Dermis microvascular lymphatic vessel endothelial cell (primary cell): ENCODE measurements around the gene APRT. TPM values are rescaled to one million over a fixed set of nuclear protein-coding genes. Genes with fewer than 3 reads are reported as not detected.
A peak's percentile ranks its signal among the peaks of the same experiment; 100 is the strongest.

Experiments used
- DNase-seq, 2 donors: peaks; one replicate each; pipeline versions ENCODE4 v3.0.0 to v3.0.0-alpha.2; 2010; ENCODE audit warnings: low read depth in 2 of 2
- total RNA-seq: library from RNA; depleted of rRNA; stranded (reverse); fragments of >200 nt; gene quantifications from 2 replicates; pipeline ENCODE4 v1.2.1, GENCODE V29; 2014

The APRT gene
- total RNA-seq, 1 donor from 2014 or later: 128 TPM

DNA sequence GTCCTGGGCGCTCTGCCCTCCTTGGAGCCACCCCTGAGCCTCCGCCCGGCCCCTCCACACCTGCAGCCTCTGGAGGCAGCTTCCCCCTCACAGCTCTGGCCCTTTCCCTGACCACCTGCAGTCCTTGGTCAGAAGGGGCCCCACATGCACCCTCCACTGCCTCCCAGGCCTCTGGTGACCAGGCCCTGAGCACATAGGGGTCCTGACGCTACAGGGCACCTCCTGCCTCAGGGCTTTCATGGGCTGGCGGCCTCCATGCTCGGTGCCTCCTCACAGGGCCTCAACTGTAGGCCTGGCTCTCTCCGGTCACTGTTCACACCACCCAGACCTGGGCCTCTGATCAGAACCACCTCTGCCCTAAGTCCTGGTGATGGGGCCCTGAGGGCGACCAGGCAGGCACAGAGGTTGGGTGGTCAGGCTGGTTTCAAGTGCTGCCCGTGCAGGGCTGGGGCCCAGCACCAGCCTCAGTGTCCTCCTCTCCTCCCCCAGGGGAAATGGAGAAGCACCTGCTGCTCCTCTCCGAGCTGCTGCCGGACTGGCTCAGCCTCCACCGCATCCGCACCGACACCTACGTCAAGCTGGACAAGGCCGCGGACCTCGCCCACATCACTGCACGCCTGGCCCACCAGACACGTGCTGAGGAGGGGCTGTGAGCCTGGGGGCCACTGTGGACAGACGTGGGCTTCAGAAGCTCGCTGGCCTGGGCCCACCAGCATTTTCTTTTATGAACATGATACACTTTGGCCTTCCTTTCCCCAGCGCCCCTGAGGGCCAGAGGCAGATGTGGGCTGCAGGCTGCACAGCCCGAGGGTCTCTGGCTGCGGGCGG, 3.9 kb downstream of the APRT start:
- no peak for DNase-seq

DNA sequence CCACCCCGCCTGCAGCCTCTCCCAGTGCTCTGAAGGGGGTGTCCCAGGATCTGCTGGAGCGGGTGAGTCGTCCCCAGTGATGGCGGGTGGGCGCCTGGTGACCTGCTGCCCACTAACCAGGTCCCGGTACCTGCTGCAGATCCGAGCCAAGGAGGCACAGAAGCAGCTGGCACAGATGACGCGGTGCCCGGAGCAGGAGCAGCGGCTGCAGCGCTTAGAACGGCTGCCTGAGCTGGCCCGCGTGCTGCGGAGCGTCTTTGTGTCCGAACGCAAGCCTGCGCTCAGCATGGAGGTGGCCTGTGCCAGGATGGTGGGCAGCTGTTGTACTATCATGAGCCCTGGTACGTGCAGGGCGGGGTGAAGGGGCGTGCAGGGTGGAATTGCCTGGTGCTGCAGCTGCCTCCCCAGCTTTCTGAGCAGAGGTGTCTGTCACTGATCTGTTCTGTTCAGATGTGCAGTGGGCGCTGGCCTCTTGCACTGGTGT, 4.5 kb downstream of the APRT start:
- DNase-seq: no peak

DNA sequence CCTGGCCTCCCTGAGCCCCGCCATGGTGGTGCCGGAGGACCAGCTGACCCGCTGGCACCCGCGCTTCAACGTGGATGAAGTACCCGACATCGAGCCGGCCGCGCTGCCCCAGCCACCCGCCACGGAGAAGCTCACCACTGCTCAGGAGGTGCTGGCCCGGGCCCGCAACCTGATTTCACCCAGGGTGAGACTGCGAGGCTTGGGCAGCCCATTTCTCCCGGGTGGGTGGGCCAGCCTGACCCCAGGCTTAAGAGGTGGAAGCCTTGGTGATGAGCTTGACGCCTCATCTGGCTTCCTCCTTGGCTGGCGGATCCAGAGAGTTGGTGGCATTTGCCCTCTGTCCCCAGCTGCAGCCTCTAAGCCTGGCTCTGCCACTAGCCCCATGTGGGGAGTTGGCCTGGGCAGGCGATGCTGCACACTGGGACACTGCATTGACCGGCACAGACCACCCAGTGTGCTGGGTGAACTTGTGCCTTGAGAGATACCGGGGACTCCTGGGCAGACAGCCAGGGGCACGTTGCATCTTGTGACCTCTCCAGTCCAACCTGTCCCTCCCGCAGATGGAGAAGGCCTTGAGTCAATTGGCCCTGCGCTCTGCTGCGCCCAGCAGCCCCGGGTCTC, 5.1 kb downstream of the APRT start:
- no peak for DNase-seq

DNA sequence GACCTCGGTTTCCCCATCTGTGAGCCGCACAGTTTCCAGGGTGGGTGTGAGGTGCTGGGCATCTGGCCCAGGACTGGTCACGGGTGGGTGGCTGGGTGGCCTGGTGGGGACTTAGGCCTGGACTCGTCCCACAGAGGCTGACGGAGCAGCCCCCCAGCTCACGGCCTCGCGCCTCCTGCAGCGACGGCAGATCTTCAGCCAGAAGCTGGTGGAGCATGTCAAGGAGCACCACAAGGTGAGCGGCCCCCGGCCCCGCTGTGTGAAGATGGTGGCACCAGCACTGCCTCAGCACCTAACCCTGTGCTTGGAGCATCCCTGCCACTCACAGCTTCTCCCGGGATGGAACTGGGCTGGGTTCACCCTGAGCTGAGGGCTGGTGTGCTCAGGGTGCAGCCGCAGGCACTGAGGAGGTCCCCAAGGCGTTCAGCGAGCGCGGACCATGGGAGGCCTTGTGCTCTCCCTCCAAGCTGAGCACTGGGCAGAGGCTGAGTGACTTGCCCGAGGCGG, 5.8 kb downstream of the APRT start:
- DNase-seq: no peak

DNA sequence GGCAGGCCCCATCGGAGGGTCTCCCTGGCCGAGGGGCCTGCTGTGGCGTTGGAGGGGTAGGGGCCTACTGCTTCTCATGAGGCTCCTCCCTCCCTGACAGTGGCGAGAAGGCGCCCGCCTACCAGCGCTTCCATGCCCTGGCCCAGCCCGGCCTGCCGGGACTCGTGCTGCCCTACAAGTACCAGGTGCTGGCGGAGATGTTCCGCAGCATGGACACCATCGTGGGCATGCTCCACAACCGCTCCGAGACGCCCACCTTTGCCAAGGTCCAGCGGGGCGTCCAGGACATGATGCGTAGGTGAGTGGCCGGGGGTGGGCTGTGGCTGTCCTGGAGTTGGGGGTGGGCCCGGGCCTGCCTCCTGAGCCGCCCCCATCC, 6.4 kb downstream of the APRT start:
- no peak for DNase-seq

DNA sequence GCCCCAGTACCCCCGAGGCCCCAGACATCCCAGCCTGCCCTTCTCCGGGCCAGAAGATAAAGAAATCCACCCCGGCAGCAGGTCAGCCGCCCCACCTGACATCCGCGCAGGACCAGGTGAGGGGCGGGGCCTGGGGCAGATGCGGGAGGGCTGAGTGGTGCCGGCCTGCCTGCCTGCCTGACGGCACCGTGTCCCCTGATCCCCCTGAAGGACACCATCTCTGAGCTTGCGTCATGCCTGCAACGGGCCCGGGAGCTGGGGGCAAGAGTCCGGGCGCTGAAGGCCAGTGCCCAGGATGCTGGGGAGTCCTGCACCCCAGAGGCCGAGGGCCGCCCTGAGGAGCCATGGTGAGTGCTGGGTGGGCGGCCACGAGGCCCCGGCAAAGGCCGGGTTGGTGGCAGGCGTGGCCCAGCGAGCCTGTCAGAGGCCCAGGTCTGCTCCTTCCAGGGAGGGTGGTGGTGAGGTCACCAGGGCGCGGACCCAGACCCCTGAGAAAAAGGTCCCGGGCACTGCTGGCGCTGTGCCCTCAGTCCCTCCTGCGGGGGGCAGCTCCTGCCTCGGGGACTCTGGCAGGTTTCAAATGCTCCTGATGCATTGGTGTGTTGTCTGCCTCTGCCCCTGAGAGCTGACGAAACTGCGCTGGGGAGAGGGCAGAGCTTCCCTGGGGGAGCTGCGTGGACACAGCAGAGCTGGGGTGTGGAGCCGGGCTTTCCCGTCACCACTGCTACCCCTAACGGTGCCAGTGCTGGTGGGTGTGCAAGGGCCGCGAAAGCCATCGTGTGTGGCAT, 7.0 kb downstream of the APRT start:
- no peak for DNase-seq

DNA sequence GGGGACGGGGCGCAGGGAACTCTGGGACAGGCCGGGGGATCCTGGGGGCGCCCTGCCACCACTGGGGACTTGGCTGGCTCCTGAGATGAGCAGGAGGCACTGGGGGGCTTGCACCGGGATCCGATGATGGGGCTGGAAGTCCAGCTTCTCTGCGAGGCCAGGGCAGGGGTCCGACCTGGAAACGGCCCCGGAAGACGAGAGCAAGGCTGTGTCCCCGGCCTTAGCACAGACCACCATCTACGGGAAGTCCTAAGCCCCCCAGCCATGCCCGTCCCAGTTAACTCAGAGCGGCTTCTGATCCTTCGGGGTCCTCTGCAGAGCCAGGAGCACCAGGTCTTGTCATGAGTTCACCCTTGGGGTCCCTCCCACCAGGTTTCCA, 7.6 kb downstream of the APRT start:
- no peak for DNase-seq

DNA sequence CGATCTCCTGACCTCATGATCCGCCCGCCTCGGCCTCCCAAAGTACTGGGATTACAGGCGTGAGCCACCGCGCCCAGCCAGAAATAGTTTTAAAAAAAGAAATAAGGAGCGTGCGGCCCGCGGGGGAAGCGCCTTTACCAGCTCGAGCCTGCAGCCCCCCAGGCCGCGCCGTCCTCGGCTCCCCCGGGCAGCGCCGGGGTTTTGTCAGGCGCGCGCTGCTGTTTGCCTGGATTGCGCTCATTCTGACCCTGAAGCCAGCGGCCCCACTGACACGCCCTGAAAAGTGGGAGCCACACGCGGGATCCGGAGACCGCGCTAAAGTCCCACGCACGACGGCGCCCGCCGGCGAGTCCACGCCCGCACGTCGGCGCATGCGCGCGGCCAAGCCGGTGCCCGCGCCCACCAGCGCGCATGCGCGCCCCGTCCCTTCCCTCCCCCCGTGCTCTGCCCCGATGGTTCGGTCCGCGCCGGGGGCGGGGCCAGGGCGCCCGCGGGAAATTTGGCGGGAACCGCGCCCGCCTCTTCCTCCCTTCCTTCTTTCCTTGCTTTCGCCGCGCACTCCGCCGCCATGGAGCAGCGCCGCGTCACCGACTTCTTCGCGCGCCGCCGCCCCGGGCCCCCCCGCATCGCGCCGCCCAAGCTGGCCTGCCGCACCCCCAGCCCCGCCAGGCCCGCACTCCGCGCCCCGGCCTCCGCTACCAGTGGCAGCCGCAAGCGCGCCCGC, 8.3 kb downstream of the APRT start, which contains the start of gene CDT1:
TSS of gene CDT1 (plus strand) at position 526 of the 724 bp plus-strand sequence. CDS start at position 569, 43 bp downstream.
- peak in 1 of 2 donors; percentile 80 for DNase-seq

DNA sequence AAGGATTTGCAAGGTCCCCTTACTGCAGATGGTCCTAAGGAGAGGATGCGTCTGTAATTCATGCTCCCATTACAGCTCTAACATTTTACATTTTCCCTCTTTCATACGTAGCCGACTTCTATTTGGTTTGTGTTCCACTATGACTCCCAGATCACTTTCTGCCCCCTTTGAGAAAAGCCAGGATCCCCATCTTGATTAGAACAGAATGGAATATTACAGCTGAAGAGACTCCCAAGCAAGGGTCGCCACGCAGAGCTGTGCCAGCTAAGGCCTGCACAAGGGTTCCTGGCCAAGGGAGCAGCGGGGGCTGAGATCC, 11.5 kb downstream of the APRT start:
- DNase-seq: no peak

DNA sequence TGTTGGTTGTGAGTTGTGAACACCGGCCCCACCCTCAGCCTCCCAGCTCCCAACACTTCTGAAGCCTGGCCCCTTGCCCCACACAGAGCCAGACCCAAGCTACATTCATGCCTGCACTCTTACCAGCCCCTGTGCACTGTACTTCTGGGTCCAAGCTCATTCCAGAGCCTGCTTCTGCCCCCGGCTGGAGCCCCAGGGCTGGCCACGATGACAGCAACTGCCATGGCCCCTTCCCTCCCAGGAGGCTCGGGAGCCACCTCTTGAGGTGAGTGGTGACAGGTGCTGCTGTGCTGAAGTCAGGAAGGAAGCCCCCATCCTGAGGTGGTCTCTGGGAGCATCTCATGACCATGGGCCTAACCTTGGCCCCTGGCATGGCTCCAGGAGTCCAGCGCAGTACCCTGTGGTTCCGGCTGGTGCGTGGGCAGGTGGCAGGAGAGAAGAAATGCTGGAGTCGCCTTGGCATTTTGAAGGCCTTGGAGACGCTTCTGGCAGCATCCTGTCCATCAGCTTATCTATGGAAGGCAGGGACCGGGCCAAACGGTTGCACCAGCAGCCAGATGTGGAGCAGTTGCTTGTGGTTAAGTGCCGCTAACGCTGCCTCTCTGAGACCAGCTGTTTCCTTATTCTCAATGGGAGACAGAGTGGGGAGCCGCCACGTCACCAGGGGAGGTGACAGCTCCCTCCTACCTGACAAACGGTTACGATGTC, 12.0 kb downstream of the APRT start:
- DNase-seq: no peak

DNA sequence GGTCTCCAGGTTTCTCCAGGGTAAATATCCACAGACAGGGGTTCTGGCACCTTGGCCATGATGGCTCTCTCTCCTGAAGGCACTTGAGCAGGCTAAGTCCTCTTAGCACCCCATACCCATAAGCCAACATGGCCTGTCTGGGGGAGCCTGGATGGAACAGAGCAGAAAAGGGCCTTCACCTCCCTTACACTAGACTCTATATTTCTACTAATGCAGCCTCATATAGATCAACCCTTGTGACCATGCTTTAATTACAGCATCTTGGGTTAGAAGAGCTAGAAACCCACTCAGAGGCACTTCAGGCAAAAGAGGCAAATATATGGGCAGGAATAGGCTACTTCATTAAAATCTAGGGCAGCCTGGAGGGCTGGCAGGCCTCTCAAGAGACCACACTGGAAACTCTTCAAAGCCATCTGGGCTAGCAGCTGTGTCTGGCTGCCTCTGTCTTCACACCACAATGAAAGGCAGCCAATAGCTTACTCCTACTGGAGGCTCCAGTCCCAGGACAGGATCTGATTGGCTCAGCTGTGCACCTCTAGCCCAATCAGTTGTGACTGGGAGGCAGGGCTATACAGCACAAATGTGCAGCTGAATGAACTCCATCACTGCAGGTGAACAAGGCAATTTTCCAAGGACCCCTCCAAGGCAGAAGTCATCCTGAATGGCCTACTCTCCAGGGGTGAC, 12.8 kb downstream of the APRT start:
- DNase-seq: no peak

DNA sequence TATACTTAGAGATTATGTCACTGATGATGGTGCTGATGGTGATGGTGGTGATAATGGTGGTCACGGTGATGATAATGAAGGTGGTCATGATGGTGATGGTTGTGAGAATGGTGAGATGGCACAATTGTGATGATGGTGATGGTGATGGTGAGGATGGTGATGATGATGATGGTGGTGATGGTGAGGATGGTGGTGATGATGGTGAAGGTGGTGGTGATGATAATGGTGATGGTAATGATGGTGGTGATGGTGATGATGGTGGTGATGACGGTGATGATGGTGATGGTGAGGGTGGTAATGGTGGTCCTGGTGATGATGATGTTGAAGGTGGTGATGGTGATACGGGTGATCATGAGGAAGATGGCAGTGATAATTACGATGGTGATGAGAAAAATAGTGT, 13.7 kb downstream of the APRT start:
- no peak for DNase-seq

DNA sequence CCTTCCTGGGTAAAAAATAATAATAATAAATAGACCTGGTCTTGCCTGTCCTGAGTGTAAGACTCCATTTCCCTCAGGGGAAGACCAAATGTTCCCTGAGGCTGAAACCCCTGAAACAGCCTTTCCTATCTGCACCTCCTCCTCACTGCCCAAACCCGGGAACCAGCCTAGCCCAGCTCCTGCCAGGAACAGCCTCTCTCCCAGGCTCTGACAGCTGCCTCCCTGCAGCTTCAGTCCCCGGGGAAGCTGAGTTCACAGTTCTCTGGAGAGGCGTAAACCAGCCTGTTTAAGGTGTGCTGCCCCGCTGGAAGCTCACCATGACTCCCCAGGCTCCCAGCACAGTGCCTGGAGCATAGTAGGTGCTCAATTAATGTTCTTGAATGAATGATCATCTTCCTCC, 15.4 kb downstream of the APRT start:
- no peak for DNase-seq

DNA sequence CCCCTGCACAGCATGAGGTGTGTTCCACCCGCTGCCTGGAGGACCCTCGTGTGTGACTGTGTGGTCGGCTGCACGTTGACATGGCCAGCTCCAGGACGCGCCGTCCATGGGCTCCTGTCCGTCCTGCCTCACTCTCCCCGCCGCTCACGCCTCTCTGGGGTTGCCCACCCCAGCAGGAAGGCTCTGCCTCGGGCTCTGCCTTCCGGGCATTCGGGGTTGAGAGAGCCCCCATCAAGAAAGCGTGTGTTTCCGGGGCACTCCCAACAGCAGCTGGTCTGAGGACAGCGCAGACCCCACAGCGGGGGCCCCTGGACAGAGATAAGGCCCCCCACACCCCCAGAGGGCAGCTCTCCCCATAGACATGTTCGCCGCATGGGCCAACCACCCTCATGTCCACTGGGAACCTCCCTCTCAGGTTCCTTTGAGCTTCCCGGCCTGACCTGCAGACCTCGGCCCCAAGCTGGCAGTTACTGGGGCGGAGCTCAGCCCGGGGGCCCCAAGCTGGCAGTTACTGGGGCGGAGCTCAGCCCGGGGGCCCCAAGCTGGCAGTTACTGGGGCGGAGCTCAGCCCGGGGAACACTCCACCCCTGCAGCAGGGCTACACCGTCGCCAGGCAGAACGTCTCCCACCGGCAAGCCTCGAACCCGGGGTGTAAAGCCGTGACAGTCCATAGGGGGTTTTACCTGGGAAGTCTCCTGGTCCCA, 18.3 kb downstream of the APRT start:
- DNase-seq: no peak

DNA sequence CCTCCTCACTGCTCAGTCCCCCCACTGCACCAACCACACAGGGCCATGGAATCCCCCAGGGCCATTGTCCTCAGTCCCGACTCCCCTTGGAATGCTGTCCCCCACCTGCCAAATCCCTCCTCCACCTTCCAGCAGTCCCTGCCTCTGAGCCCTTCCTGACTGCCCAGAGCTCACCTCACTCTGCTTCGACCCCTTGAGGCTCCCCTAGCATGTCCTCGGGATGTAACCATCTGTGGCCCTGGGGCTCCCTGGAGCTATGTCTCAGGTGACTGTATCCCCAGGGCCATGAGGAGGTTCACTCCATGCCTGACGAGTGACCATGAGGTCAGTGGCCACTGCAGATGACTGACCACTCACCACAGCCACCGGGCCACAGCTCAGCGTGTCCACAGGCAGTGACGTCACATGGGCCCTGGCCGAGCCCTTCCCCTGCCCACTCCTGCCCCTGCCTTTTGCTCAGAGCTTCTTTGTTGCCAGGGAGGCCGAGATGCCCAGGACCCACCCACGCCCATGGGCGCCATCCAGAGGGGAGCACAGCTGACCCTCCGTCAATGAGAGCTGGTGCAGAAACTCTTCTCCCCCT, 19.0 kb downstream of the APRT start:
- no peak for DNase-seq

DNA sequence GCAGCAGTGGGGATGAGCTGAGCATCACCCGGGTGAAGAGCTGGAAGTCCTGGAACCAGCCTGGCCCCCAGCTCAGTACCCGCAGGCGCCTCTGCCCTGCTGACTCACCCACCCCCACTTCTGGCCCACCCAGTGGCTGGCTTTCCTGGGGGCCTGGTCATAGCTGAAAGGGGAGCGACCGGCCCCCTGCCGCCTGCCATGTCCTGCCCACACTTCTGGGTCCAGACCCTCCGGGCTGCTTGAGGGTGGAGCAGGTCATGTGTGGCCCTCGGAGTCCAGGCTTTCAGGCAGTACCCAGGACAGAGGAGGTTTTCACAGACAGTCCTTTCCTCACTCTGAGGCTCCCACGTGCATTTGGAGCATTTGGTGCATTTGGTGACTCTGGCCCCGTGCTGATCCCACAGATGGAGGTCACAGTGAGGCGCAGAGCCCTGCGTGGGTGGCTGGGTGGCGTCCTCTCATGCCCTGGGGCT, 19.6 kb downstream of the APRT start:
- DNase-seq: no peak

DNA sequence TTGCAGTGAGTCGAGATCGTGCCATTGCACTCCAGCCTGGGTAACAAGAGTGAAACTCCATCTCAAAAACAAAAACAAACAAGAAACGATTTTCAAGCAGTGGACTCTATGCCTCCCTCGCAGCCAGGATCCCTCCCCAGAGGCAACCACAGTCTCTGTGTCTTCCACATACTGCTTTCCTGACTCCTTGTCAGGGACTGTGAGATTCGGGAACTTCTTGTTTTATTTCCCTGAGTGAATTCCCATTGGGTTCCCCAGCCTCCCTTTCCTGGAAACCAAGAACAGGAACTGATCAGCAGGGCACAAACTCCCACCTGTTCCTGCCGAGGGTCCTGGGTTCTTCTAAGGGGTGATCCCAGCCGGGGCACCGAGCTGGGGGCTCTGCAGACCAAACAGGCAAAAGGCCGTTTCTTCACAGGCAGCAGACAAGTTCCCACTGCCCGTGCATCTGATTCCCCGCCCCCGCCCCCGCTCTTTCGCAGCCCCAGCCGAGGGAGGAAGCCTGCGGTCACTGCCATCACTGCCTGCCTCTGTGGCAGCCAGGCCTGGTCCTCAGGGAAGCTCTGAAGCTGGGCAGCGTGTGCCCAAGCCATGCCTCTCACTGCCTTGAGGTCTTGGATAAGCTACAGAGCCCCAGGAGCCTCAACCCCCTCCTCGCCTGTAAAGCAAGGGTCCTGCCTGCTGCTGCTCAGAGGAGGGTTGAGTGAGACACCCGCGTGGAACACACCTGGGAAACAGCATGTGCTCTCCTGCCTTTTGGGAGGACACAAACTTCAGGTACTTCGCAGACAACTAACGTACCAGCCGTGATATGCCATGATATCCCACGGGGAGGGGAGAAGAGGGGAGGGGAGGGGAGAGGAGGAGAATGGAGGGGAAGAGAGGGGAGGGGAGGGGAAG, 21.2 kb downstream of the APRT start:
- no peak for DNase-seq

DNA sequence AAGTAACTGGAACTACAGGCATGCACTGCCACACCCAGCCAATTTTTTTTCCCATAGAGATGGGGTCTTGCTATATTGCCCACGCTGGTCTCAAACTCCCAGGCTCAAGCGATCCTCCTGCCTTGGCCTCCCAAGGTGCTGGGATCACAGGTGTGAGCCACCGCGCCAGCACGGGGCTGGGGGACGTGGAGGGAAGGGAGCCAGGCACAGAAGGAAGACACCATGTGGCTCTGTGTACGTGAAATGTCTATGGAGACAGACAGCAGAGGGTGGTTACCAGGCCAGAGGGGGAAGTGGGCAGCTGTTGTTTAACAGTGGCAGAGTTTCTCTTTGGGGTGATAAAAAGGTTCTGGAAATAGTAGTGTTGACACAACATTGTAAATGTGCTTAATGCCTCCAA, 22.1 kb downstream of the APRT start:
- no peak for DNase-seq
